K562 (cell line): Measurements from ENCODE around the gene TESK1. TPM values are rescaled to one million over a fixed set of nuclear protein-coding genes. Genes with fewer than 3 reads are reported as not detected.

Experiments
- ARNT ChIP-seq, 2 experiments: fragments of 450-650 bp; IDR thresholded peaks; 2 replicates each; pipeline ENCODE4 v1.6.1; 2016; ENCODE audit warnings: mild to moderate bottlenecking in 1 of 2
- EHMT2 ChIP-seq: fragments of 450-650 bp; IDR thresholded peaks from 2 replicates; pipeline ENCODE4 v1.6.1; 2018; ENCODE audit warnings: antibody characterized with exemption
- EP400 ChIP-seq: fragments of 450-650 bp; IDR thresholded peaks from 2 replicates; pipeline ENCODE4 v1.6.1; 2017; ENCODE audit warnings: antibody characterized with exemption, mild to moderate bottlenecking, moderate library complexity
- ETV6 ChIP-seq, 3 experiments: fragments of 150-350 bp in 1 of 3; sonication (generic) in 1 of 3; formaldehyde crosslinking in 1 of 3; IDR thresholded peaks; 2 replicates each; pipeline versions ENCODE4 v1.6.1 to v1.8.0; 2014 to 2022; ENCODE audit warnings: borderline replicate concordance in 2 of 3, low read depth in 2 of 3, antibody characterized with exemption in 1 of 3, low read length in 1 of 3, mild to moderate bottlenecking in 1 of 3, missing genetic modification reagents in 1 of 3
- FIP1L1 ChIP-seq: fragments of 200-400 bp; formaldehyde crosslinking; IDR thresholded peaks from 2 replicates; pipeline ENCODE4 v1.6.1; 2018; ENCODE audit warnings: mild to moderate bottlenecking, low read depth, low read length; ENCODE audit not compliant: poor library complexity, severe bottlenecking
- GTF2A2 ChIP-seq: IDR thresholded peaks from 2 replicates; pipeline ENCODE4 v1.6.1; 2016; ENCODE audit warnings: mild to moderate bottlenecking, missing genetic modification characterization, missing compliant biosample characterization
- HMGN3 ChIP-seq: IDR thresholded peaks from 2 replicates; pipeline ENCODE4 v1.6.1; 2011; ENCODE audit warnings: borderline replicate concordance, low read depth, mild to moderate bottlenecking, mixed read lengths, low read length; ENCODE audit not compliant: insufficient read length; ENCODE audit errors: extremely low read depth
- HNRNPL ChIP-seq: fragments of 200-400 bp; formaldehyde crosslinking; IDR thresholded peaks from 2 replicates; pipeline ENCODE4 v1.6.1; 2017; ENCODE audit warnings: low read depth, mild to moderate bottlenecking, low read length
- HSF4 ChIP-seq: fragments of 250-450 bp; sonication (Bioruptor Pico); IDR thresholded peaks from 2 replicates; pipeline ENCODE4 v2.1.2; 2022; ENCODE audit warnings: mild to moderate bottlenecking, moderate library complexity, borderline replicate concordance
- MAFF ChIP-seq: IDR thresholded peaks from 2 replicates; pipeline ENCODE4 v1.6.1; 2012; ENCODE audit warnings: low read length, improper control_type of control experiment
- PATZ1 ChIP-seq: fragments of 250-450 bp; sonication (Bioruptor Pico); IDR thresholded peaks from 2 replicates; pipeline ENCODE4 v1.5.0; 2020; ENCODE audit warnings: mild to moderate bottlenecking, borderline replicate concordance
- RFX7 ChIP-seq: fragments of 250-450 bp; sonication (Bioruptor Pico); IDR thresholded peaks from 2 replicates; pipeline ENCODE4 v1.5.1; 2021; ENCODE audit warnings: mild to moderate bottlenecking
- SAFB ChIP-seq: fragments of 200-400 bp; formaldehyde crosslinking; IDR thresholded peaks from 2 replicates; pipeline ENCODE4 v1.6.1; 2017; ENCODE audit warnings: low read depth, low read length, borderline replicate concordance
- SRSF3 ChIP-seq: fragments of 200-400 bp; formaldehyde crosslinking; IDR thresholded peaks from 2 replicates; pipeline ENCODE4 v1.6.1; 2016; ENCODE audit warnings: mild to moderate bottlenecking, low read length, moderate library complexity; ENCODE audit not compliant: insufficient read depth
- TAF9B ChIP-seq: fragments of 450-650 bp; IDR thresholded peaks from 2 replicates; pipeline ENCODE4 v1.6.1; 2018; ENCODE audit warnings: mild to moderate bottlenecking; ENCODE audit not compliant: partially characterized antibody
- TRIM24 ChIP-seq, 2 experiments: fragments of 450-650 bp; IDR thresholded peaks; 2 replicates each; pipeline ENCODE4 v1.6.1; 2016
- YBX1 ChIP-seq: fragments of 450-650 bp; IDR thresholded peaks from 2 replicates; pipeline ENCODE4 v1.7.1; 2016; ENCODE audit warnings: mild to moderate bottlenecking
- ZNF277 ChIP-seq: fragments of 250-450 bp; sonication (Bioruptor Pico); IDR thresholded peaks from 2 replicates; pipeline ENCODE4 v1.8.0; 2022; ENCODE audit warnings: inconsistent platforms, mild to moderate bottlenecking, moderate library complexity, borderline replicate concordance
- ZNF311 ChIP-seq: fragments of 250-450 bp; sonication (Bioruptor Pico); IDR thresholded peaks from 2 replicates; pipeline ENCODE4 v1.4.0; 2020; ENCODE audit warnings: mild to moderate bottlenecking, moderate library complexity
- ZNF444 ChIP-seq: fragments of 250-450 bp; sonication (Bioruptor Pico); IDR thresholded peaks from 2 replicates; pipeline ENCODE4 v1.4.0; 2020; ENCODE audit warnings: mild to moderate bottlenecking, moderate library complexity
- ZNF717 ChIP-seq: fragments of 250-450 bp; sonication (Bioruptor Pico); IDR thresholded peaks from 2 replicates; pipeline ENCODE4 v1.5.0; 2021
- polyA plus RNA-seq, 8 experiments: library from polyadenylated mRNA; depleted of rRNA in 4 of 8; stranded (reverse) in 5 of 8; unstranded in 3 of 8; fragments of >200 nt; fragmentation: Nextera tagmentation in 2 of 8; fragmentation: Illumina TruSeq in 1 of 8; extraction: Ambion mirVana in 2 of 8; extraction: Trizol in 1 of 8; gene quantifications; 2 replicates each; pipeline versions ENCODE4 v1.2.1 to v1.2.3, GENCODE V29; 2011 to 2014; ENCODE audit warnings: inconsistent platforms in 1 of 8, missing spikeins in 1 of 8
- total RNA-seq, 7 experiments: library from RNA; depleted of rRNA in 6 of 7; stranded (reverse); fragments of >200 nt in 6 of 7; fragmentation: Illumina TruSeq in 2 of 7; extraction: Trizol in 2 of 7; gene quantifications; 2 replicates each; pipeline versions ENCODE4 v1.2.1 to v1.2.3, GENCODE V29; 2011 to 2021; ENCODE audit warnings: low replicate concordance in 1 of 7
- TF ChIP-seq, protein P1 (sequence below): IDR thresholded peaks from 2 replicates; pipeline ENCODE4 v1.6.1; 2012; ENCODE audit warnings: low read depth, low read length, improper control_type of control experiment, borderline replicate concordance

The TESK1 gene
- total and polyA plus RNA-seq, 9 of the 15 experiments (the other 6 are each of a cell fraction or from before 2014, with no cell fraction given) = 0.07 to 10.4 (median 4.1) TPM

DNA sequence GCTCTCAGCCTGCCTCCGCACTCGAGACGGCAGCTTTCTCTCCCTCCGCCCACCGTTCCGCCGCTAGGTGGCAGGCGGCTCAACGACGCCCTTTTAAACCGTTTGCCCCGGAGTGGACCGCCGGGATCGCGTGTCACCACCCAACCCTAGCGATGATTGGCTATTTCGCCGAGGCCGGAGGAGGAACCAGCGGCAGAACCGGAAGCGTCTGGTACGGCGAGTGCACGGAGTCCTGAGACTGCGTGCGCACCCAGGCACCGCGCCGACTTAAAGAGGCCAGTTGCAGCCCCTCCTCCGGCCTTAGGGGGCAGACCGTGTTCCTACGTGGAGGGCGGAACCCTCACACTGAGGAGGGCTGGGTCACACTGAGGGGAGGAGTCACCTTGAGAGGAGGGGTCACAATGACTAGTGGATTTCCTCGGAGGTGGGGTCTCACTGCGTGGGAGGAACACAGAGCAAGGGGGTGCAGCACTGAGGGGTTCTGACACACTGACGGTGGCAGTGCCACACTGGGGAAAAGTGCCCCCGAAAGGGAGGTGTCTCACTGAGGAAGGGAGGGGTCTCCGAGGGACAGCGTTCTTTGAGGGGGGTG, 980 bp upstream of the TESK1 start (continued):
- TF ChIP-seq ARNT (IDR thresholded peaks at IDR 0.05) (no peak), ZNF717 (CRISPR knock-in tag) (no peak), PATZ1 (CRISPR knock-in tag) (no peak), ZNF444 (CRISPR knock-in tag) (no peak), HSF4 (no peak), ZNF311 (CRISPR knock-in tag) (no peak), HMGN3 (peak; percentile 70), SRSF3 (no peak), ZNF277 (no peak), EP400 (peak; percentile 63; the same call in 1 of the 2 replicates), YBX1 (no peak), TAF9B (no peak), EHMT2 (no peak), RFX7 (no peak), ETV6 (IDR thresholded peaks at IDR 0.05; ENCODE audit: borderline replicate concordance in 1 of 2, low read depth in 2 of 2, low read length in 1 of 2) (no peak), ETV6 (CRISPR knock-in tag; IDR thresholded peaks at IDR 0.05; ENCODE audit: borderline replicate concordance) (no peak), SAFB (no peak), TRIM24 (IDR thresholded peaks at IDR 0.05) (no peak), HNRNPL (no peak), GTF2A2 (tag) (no peak), MAFF (no peak), FIP1L1 (no peak)
- TF ChIP-seq, protein P1, sequence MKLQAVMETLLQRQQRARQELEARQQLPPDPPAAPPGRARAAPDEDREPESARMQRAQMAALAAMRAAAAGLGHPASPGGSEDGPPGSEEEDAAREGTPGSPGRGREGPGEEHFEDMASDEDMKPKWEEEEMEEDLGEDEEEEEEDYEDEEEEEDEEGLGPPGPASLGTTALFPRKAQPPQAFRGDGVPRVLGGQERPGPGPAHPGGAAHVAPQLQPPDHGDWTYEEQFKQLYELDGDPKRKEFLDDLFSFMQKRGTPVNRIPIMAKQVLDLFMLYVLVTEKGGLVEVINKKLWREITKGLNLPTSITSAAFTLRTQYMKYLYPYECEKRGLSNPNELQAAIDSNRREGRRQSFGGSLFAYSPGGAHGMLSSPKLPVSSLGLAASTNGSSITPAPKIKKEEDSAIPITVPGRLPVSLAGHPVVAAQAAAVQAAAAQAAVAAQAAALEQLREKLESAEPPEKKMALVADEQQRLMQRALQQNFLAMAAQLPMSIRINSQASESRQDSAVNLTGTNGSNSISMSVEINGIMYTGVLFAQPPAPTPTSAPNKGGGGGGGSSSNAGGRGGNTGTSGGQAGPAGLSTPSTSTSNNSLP = no peak
